ENCODE data around the gene SHLD2.
"Not testable (repeated sequence)": the region's sequence is repeated elsewhere in the genome, so short reads cannot be mapped to it uniquely, and the experiment has no call there.

GRCh38 chr10:87204801-87205200 is 109.8 kb downstream of the SHLD2 start:
- not testable (repeated sequence) for TF ChIP-seq EZH2 (IDR thresholded peaks at IDR 0.05; ENCODE audit: insufficient read depth, poor library complexity, severe bottlenecking); EZH2phosphoT487 (IDR thresholded peaks at IDR 0.05; ENCODE audit: insufficient read depth, low read depth)
